GM12892 (cell line): ENCODE data around the gene PAX2.

Source experiments
- POLR2A ChIP-seq: IDR thresholded peaks from 2 replicates; pipeline ENCODE4 v1.6.1; 2011; ENCODE audit warnings: low read depth, low read length, control low read depth
- POLR2AphosphoS5 ChIP-seq: IDR thresholded peaks from 2 replicates; pipeline ENCODE4 v1.6.1; 2011; ENCODE audit warnings: low read depth, low read length, control low read depth

- no peak for TF ChIP-seq POLR2AphosphoS5
- no peak for TF ChIP-seq POLR2A
These were observed at the start of gene PAX2 for GRCh38 chr10:100744987-100745881.
